Fibroblast of skin of abdomen (primary cell): ENCODE results near the gene GTPBP4.
"Not testable (repeated sequence)": the region's sequence is repeated elsewhere in the genome, so short reads cannot be mapped to it uniquely, and the experiment has no call there.

ENCODE experiments used
- DNase-seq: peaks from one replicate; pipeline ENCODE4 v3.0.0-alpha.2; 2013

The GTPBP4 gene

GRCh38 chr10:990808-991207 is 2.6 kb downstream of the GTPBP4 start:
- DNase-seq = no peak

GRCh38 chr10:992467-992866 is 4.2 kb downstream of the GTPBP4 start:
- no peak for DNase-seq

DNA sequence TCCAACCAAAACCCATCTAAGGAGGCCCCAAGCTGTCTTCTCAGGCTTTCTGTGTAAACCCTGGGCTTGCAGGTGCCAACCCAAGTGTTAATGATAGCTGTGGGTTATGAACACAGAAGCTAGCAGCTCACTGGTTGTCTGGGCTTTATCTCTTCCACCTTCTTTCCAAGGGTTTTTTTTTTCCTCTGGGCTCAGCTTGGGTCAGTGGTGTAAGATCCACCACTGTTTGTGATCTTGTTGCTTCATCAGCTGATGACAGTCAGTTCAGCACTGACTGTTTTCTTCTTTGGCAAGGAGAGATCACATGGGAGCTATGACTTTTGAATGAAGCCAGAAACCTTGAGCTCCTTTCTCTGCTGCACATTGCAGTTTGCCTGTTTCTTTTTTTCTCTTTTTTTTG is 4.6 kb downstream of the GTPBP4 start:
- no peak for DNase-seq

DNA sequence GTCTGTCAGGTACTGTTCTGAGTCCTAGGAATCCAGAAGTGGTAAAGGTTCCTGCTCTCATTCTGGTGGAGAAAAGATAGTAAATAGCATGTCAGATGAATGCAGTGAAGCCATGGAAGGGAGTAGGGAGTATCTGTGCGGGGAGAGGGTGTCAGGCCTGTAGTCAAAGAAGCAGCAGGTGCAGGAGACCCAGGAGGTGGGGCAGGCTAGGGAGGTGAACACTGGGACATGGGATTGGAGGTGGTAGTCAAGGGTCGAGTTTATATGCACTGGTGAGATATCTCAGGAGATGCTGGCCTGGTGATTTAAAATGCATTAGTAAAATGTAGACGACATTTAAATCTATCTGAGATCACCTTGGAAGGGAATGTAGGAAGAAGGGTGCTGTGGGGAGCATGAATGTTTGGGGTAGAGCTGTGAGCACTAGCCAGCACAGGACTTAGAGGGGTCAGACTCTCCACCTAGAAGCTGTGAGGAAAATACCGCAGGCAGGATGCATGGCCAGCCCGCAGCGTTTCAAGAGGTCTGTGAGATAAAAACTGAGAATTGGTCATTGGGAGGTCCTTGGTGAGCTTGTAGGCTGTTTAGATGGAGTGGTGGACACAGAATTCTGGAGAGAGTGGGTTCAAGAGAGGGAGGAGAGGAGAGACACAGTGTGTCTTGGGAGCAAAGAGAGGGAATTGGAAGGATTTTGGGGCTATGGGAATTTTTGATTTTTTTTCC is 6.8 kb downstream of the GTPBP4 start:
- no peak for DNase-seq

GRCh38 chr10:995559-995926 is 7.3 kb downstream of the GTPBP4 start:
- DNase-seq = no peak

- DNase-seq = no peak
These were observed 7.8 kb downstream of the GTPBP4 start for GRCh38 chr10:996031-996430.

GRCh38 chr10:997266-998022 is 9.2 kb downstream of the GTPBP4 start:
- DNase-seq = no peak

DNA sequence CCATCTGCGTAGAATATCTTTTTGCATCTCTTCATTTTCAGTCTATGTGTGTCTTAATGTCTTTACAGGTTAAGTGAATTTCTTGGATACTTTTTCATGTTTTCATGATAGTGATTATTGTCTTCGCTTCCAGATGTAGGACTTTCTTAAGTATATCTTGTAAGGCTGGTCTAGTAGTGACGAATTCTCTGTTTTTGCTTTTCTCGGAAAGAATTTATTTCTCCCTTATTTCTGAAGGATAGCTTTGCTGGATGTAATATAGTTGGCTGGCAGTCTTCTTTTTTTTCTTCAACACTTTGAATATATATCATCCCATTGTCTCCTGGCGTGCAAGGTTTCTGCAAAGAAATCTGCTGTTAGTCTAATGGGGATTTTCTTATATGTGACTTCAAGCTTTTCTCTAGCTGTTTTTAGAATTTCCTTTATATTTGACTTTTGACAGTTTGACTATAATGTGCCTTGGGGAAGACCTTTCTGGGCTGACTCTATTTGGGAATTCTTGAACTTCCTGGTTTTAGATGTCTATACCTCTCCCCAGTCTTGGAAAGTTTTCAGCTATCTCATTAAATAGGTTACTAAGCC is 14.3 kb downstream of the GTPBP4 start:
- DNase-seq = no peak

DNA sequence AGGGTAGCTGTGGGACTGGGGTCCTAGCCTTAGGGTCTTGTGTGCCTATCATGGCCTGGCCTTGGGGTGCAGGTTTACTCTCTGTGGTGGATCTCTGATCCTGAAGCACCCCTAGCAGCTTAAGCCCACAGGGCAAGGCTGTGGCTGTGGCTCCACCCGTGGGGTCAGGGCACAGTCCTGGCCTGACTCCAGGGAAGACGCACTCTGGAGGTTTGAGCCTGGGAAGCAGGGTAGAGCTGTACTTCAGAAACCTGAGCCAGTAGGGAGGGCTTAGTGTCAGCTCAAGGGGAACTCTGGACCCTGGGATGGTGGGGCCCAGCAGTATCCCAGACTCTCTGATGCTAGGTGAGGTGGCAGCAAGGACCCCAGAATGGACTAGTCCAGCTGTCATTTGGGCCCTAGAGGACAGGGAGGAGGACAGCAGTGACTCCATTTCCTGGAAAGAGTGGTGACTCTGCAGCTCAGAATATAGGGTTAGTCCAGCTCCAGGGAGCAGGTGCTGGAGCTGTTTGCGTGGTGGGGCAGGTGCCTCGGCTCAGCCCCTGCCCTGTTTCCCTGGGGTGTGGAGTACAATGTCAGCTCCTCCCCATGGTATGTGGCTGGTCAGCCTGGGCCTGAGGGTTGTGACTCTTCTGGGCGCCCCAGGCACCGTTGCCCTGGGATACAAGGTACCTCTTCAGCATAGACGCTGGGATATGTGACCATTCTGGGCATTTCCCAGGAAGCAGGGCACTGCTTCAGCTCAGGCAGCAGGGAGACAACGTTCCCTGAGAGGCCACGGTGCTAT is 15.8 kb downstream of the GTPBP4 start:
- no peak for DNase-seq

DNA sequence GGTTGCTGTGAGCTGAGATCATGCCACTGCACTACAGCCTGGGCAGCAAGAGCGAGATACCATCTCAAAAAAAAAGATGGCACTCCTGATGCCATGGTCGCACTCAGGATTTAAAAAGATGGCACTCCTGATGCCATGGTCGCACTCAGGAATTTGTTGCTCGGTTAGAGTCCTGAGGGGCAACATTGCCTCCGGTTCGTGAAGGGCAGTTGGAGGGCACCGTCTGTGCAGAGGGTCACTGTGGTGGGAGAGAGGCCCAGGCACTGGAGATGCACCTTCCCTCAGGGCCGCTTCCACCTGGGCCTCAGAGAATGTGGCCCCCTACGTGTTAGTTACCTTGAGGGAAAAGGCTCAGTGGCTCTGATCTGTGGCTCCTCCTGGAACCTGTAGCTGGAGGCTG is 18.3 kb downstream of the GTPBP4 start:
- DNase-seq = no peak

GRCh38 chr10:1007583-1007982 is 19.3 kb downstream of the GTPBP4 start:
- no peak for DNase-seq

- DNase-seq = no peak
These were observed 20.8 kb downstream of the GTPBP4 start for GRCh38 chr10:1009071-1009494.

- not testable (repeated sequence) for DNase-seq
These were observed 21.7 kb downstream of the GTPBP4 start for GRCh38 chr10:1009947-1010346.

- DNase-seq = no peak
These were observed 22.5 kb downstream of the GTPBP4 start for GRCh38 chr10:1010703-1011102.

- no peak for DNase-seq
These were observed 23.5 kb downstream of the GTPBP4 start for GRCh38 chr10:1011696-1012095.

DNA sequence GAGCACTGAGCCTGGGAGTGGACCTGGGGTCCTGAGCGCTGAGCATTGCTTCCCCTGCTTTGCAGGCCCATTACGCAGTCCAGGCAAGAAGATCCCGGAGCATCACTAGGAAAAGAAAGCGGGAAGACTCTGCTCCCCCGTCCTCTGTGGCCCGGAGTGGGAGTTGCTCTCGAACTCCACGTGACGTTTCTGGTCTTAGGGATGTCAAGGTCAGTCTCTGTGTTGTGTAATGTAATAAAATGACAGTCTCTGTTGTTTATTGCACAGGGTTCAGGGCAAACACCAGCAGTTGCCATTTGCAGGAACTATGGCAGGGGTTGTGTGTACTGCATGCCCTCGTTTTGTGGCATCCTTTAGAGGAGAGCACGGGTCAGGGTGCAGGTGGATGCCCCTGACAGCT is 27.5 kb downstream of the GTPBP4 start:
- no peak for DNase-seq

DNA sequence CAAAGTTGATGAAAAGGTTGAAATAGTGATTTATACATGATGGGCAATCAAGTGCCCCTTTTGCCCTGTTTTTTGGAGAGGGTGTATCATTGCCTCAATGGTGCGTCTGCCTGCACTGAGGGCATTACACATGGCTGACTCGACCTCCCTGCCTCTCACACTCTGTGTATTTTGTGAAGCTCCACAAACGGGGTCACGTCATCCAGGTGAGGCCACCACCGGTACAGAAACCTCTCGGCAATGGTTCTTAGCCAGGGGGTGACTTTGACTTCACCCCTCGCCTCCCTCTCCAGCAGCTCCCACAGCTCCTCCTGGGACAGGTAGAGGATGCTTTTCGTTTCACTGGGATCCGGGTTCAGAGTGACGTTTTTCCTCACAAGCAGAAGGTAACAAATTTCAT is 31.1 kb downstream of the GTPBP4 start:
- no peak for DNase-seq

GRCh38 chr10:1020460-1020859 is 32.2 kb downstream of the GTPBP4 start:
- no peak for DNase-seq

GRCh38 chr10:1020958-1021357 is 32.7 kb downstream of the GTPBP4 start:
- no peak for DNase-seq

GRCh38 chr10:1022413-1022812 is 34.2 kb downstream of the GTPBP4 start:
- no peak for DNase-seq

DNA sequence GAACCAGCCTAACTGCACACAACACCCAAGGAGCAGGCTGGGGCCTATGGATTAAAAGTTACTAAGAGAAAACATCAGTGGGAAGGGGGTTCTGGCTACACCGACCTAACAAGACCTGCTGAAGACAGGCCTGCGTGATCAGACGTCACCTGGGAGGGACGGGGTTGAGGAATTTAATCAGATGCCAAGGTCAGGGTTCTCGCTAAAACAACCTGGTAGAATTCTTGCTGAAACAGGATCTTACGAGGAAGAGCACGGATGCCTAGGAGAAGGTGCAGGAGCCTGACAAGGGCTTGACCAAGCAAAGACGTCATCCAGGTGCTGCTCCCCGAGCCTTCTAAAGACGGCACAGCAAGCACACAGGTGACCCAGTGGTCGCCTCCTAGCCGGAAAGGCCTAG is 35.9 kb downstream of the GTPBP4 start:
- DNase-seq = no peak

DNA sequence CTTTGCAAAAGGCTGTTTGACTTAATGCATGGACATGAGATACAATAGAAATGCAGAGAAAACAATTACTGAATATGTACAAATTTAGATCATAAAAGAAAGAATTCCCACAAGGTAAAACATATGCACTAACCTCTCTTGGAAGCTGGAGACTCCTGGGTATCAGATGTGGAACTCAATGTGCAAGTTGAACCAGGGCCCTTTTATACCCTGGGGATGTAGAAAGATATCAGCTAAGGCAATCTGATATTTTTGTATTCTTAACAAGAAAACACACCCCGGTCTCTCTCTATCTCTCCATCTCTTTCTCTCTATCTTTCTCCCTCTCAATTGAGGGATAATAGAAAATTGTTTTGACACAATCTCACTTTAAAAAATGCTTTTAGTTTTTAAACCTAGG is 37.4 kb downstream of the GTPBP4 start, which contains the start of gene IDI2:
Gene IDI2 (minus strand): TSS at position 177 of the 400 bp plus-strand sequence. CDS start 1,136 bp downstream, outside the sequence.
- no peak for DNase-seq

GRCh38 chr10:1026578-1026977 is 38.3 kb downstream of the GTPBP4 start:
- no peak for DNase-seq
